ENCODE results near the gene SPATS2.
A peak's percentile ranks its signal among the peaks of the same experiment; 100 is the strongest.

DNA sequence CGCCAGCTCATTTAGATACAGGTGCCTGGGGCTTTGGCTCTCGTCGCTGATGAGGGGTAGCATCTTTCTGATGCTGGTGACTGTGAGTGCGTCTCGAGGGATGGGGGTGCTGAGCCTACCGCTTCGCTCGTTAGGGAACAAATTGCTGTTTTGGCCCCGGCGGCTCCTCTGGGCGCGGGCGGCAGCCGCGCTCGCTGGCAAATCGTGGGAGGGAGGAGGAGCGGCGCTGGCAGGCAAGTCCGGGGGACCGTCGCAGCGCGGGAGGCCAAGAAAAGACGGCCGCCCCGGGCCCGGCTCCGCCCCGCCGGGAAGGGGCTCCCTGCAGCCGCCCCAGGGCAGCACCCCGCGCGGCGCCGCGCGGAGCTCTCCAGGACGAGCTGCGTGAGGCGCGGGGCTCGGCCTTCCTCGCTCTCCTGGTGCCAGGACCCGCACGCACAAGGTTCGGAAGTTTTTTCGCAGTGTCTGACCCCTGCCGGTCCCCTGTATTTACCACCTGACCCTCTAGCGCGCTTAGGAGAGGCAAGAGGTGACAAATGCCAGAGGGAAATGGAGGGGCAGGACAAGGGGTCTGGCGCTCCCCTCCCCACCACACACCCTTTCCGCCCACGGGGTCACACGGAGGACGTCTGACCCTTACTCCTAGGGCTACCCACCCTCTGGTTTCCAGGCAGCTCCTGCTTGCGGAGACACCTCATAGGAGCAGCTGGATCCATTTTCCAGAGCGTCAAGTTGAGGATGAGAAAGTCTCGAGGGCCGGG lies 170.7 kb downstream of the SPATS2 start:
- TF ChIP-seq, protein P1, sequence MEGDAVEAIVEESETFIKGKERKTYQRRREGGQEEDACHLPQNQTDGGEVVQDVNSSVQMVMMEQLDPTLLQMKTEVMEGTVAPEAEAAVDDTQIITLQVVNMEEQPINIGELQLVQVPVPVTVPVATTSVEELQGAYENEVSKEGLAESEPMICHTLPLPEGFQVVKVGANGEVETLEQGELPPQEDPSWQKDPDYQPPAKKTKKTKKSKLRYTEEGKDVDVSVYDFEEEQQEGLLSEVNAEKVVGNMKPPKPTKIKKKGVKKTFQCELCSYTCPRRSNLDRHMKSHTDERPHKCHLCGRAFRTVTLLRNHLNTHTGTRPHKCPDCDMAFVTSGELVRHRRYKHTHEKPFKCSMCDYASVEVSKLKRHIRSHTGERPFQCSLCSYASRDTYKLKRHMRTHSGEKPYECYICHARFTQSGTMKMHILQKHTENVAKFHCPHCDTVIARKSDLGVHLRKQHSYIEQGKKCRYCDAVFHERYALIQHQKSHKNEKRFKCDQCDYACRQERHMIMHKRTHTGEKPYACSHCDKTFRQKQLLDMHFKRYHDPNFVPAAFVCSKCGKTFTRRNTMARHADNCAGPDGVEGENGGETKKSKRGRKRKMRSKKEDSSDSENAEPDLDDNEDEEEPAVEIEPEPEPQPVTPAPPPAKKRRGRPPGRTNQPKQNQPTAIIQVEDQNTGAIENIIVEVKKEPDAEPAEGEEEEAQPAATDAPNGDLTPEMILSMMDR (IDR thresholded peaks at IDR 0.05; ENCODE audit: insufficient read depth, low read depth, low read length), result no peak
- peak; percentile 88 for TF ChIP-seq EZH2 (IDR thresholded peaks at IDR 0.05; ENCODE audit: insufficient read depth, low read length)
